ENCODE data around the gene PRKD2.
"Not testable (repeated sequence)": the region's sequence is repeated elsewhere in the genome, so short reads cannot be mapped to it uniquely, and the experiment has no call there.

PRKD2 gene

GRCh38 chr19:46630586-46631205 is 86.2 kb downstream of the PRKD2 start:
- no peak for DNase-seq (ENCODE audit: low read depth)

GRCh38 chr19:46629546-46630025 is 87.3 kb downstream of the PRKD2 start:
- no peak for DNase-seq (ENCODE audit: low read depth)

GRCh38 chr19:46628970-46629369 is 87.9 kb downstream of the PRKD2 start:
- not testable (repeated sequence) for DNase-seq (ENCODE audit: low read depth)

- DNase-seq (ENCODE audit: low read depth) = no peak
Measured at GRCh38 chr19:46626446-46626845, 90.5 kb downstream of the PRKD2 start.

- no peak for DNase-seq (ENCODE audit: low read depth)
Measured at GRCh38 chr19:46625731-46626130, 91.2 kb downstream of the PRKD2 start.

- no peak for DNase-seq (ENCODE audit: low read depth)
Measured at GRCh38 chr19:46624958-46625661, 91.8 kb downstream of the PRKD2 start, which contains the start of gene PTGIR. Gene PTGIR (minus strand): TSS chr19:46625089. CDS start chr19:46624225, 864 bp downstream.

Measured in activated gamma-delta T cell treated with anti-CD3 and anti-CD28 coated beads, Interleukin-2, amount 50 U/mL, for 16 hours (primary cell).